ENCODE results near the gene ERC2.

- no peak for TF ChIP-seq CTCF (conservative IDR thresholded peaks at IDR 0.05 in 1 of 2, IDR thresholded peaks at IDR 0.05 in 1 of 2; ENCODE audit: low read depth in 1 of 2, low read length in 2 of 2)
- TF ChIP-seq EZH2 (IDR thresholded peaks at IDR 0.05; ENCODE audit: low read length, missing control alignments), result no peak
Measured at GRCh38 chr3:55719508-55719907, 748.8 kb downstream of the ERC2 start.

Data from fibroblast of lung (primary cell).